ENCODE data around the gene TICRR. TPM values are rescaled to one million over a fixed set of nuclear protein-coding genes. Genes with fewer than 3 reads are reported as not detected.
"Not testable (repeated sequence)": the region's sequence is repeated elsewhere in the genome, so short reads cannot be mapped to it uniquely, and the experiment has no call there.

TICRR gene
- total RNA-seq, 4 donors from 2014 or later, result 0.76 to 1.5 (median 0.99) TPM

- no peak for DNase-seq (ENCODE audit: low spot score in 2 of 2)
- WGBS, result 71% methylated on average over 2 of the region's 2 CpGs
Observed at GRCh38 chr15:89578146-89578545, 2.9 kb downstream of the TICRR start.

GRCh38 chr15:89580747-89581146 is 5.5 kb downstream of the TICRR start:
- not testable (repeated sequence) for H3K4me3 ChIP-seq; H3K36me3 ChIP-seq; H3K27ac ChIP-seq; H3K4me1 ChIP-seq; H3K9me3 ChIP-seq; DNase-seq (ENCODE audit: low spot score in 2 of 2); H3K27me3 ChIP-seq
- WGBS, result 98% methylated on average over 2 of the region's 2 CpGs

More at GRCh38 chr15:89578146-89578545, 2.9 kb downstream of the TICRR start:
- no peak overlapping the region for H3K4me3 ChIP-seq
- no peaks in the 10 kb centered on the region for H3K9me3 ChIP-seq
- peaks cover 10% of the 10 kb centered on the region for H3K4me1 ChIP-seq
- no peaks in the 10 kb centered on the region for H3K27me3 ChIP-seq
- no peaks in the 10 kb centered on the region for H3K36me3 ChIP-seq
- H3K27ac ChIP-seq, result no peak overlapping the region
- TF ChIP-seq EP300 (IDR thresholded peaks at IDR 0.05) (no peak), POLR2A (IDR thresholded peaks at IDR 0.05) (no peak), CTCF (IDR thresholded peaks at IDR 0.05) (no peak), POLR2AphosphoS5 (IDR thresholded peaks at IDR 0.05) (no peak)

- 89% methylated on average over 2 of the region's 2 CpGs for WGBS
- Histone ChIP-seq H3K36me3 (no peaks in the 10 kb centered on the region), H3K4me3 (no peak overlapping the region)
Observed at GRCh38 chr15:89586651-89587050, 11.4 kb downstream of the TICRR start.

GRCh38 chr15:89587955-89588354 is 12.7 kb downstream of the TICRR start:
- Histone ChIP-seq H3K27me3 (no peaks in the 10 kb centered on the region), H3K27ac (no peak overlapping the region), H3K9me3 (no peaks in the 10 kb centered on the region), H3K36me3 (no peaks in the 10 kb centered on the region), H3K4me3 (no peak overlapping the region), H3K4me1 (no peaks in the 10 kb centered on the region)
- 77% methylated on average over 4 of the region's 4 CpGs for WGBS
- TF ChIP-seq POLR2A (IDR thresholded peaks at IDR 0.05), result no peak
- TF ChIP-seq EP300 (IDR thresholded peaks at IDR 0.05), result no peak
- no peak for TF ChIP-seq POLR2AphosphoS5 (IDR thresholded peaks at IDR 0.05)
- TF ChIP-seq CTCF (IDR thresholded peaks at IDR 0.05), result no peak
- no peak for DNase-seq (ENCODE audit: low spot score in 2 of 2)

More at GRCh38 chr15:89586651-89587050, 11.4 kb downstream of the TICRR start:
- no peak overlapping the region for H3K27ac ChIP-seq
- TF ChIP-seq EP300 (IDR thresholded peaks at IDR 0.05), result no peak
- no peak for TF ChIP-seq POLR2AphosphoS5 (IDR thresholded peaks at IDR 0.05)
- TF ChIP-seq POLR2A (IDR thresholded peaks at IDR 0.05), result no peak
- TF ChIP-seq CTCF (IDR thresholded peaks at IDR 0.05), result no peak
- no peaks in the 10 kb centered on the region for H3K4me1 ChIP-seq
- H3K9me3 ChIP-seq, result no peaks in the 10 kb centered on the region
- H3K27me3 ChIP-seq, result no peaks in the 10 kb centered on the region
- DNase-seq (ENCODE audit: low spot score in 2 of 2), result no peak

DNA sequence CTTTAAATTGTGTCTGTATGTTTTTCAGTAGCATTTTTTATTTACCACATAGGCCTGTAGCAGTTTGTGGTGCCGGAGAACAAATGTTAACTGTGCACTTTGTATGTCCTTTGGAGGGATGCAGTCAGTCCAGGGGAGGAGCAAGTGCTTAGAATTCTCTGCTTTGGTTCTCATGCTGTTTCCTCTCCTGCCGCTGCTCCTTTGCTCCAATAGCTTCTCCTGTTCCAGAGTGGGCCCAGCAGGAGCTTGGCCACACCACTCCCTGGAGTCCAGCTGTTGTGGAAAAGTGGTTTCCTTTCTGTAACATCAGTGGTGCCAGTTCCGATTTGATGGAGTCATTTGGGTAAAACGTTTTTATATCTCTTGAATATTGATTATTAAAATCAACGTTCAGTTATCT is 16.6 kb downstream of the TICRR start:
- no peaks in the 10 kb centered on the region for H3K4me1 ChIP-seq
- TF ChIP-seq EP300 (IDR thresholded peaks at IDR 0.05) (no peak), POLR2A (IDR thresholded peaks at IDR 0.05) (no peak), CTCF (IDR thresholded peaks at IDR 0.05) (no peak)
- H3K9me3 ChIP-seq, result no peaks in the 10 kb centered on the region
- 86% methylated on average over 5 of the region's 5 CpGs for WGBS
- H3K27me3 ChIP-seq, result no peaks in the 10 kb centered on the region
- no peak overlapping the region for H3K4me3 ChIP-seq
- no peaks in the 10 kb centered on the region for H3K36me3 ChIP-seq
- no peak for DNase-seq (ENCODE audit: low spot score in 2 of 2)
- no peak overlapping the region for H3K27ac ChIP-seq

GRCh38 chr15:89593018-89593417 is 17.7 kb downstream of the TICRR start:
- Histone ChIP-seq H3K9me3 (no peaks in the 10 kb centered on the region), H3K27ac (no peak overlapping the region), H3K36me3 (no peaks in the 10 kb centered on the region), H3K4me1 (no peaks in the 10 kb centered on the region), H3K4me3 (no peak overlapping the region), H3K27me3 (no peaks in the 10 kb centered on the region)
- WGBS, result 94% methylated on average over 4 of the region's 4 CpGs
- no peak for TF ChIP-seq POLR2A (IDR thresholded peaks at IDR 0.05)
- TF ChIP-seq CTCF (IDR thresholded peaks at IDR 0.05), result no peak
- TF ChIP-seq POLR2AphosphoS5 (IDR thresholded peaks at IDR 0.05), result no peak
- no peak for TF ChIP-seq EP300 (IDR thresholded peaks at IDR 0.05)
- DNase-seq (ENCODE audit: low spot score in 2 of 2), result no peak

Data from suprapubic skin (tissue), 4 donors.